Urothelium cell line (cell line): ENCODE measurements around the gene MROH7.

Experiments
- DNase-seq: peaks from one replicate; pipeline ENCODE4 v3.0.0; 2011; ENCODE audit warnings: low spot score, mixed read lengths
- FAIRE-seq: peaks from 2 replicates; lab custom pipeline; 2011; peaks lifted over from hg19 to GRCh38; lab: Jason Lieb, UNC

MROH7 gene

GRCh38 chr1:54649130-54649898 lies 7.7 kb downstream of the MROH7 start:
- FAIRE-seq (no peak), DNase-seq (no peak)

DNA sequence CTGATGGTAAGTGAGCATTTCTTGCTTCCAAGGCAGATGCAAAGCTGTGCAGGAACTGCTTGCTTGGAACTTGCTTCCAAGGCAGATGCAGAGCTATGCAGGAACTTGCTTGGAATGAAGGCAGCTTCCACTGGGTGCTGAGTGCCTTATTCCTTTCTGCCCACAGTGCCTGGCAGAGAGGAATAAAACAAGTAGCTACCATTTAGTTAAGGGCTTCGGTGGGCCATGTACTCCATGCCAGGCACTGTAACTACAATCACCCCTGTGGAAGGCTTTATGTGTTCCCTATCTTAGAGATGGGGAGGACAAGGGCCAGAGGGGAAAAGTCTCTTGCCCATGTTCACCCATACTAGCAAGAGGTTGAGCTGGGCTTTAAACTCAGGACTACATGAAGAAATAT lies 8.3 kb downstream of the MROH7 start:
- no peak for DNase-seq

DNA sequence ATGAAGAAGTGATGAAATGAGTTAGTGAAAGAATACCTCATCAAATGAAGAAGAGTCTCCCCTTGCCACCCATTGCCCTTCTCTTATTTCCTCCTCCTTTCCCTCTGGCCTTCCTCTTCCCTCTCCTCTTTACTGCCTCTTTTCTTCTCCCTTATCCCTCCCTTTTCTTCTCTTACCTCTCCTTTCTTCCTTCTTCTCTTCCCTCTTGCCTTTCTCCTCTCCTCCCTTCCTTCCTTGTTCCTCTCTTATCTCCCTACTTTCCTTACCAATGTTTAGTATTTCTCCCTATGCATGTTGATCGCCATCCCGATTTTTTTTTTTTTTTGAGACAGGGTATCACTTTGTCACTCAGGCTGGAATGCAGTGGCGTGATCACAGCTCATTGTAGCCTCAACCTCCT lies 8.8 kb downstream of the MROH7 start:
- FAIRE-seq (no peak), DNase-seq (no peak)

More for the DNA sequence above, 8.3 kb downstream of the MROH7 start:
- FAIRE-seq = no peak

GRCh38 chr1:54651608-54652007 lies 10.0 kb downstream of the MROH7 start:
- DNase-seq (no peak), FAIRE-seq (no peak)

DNA sequence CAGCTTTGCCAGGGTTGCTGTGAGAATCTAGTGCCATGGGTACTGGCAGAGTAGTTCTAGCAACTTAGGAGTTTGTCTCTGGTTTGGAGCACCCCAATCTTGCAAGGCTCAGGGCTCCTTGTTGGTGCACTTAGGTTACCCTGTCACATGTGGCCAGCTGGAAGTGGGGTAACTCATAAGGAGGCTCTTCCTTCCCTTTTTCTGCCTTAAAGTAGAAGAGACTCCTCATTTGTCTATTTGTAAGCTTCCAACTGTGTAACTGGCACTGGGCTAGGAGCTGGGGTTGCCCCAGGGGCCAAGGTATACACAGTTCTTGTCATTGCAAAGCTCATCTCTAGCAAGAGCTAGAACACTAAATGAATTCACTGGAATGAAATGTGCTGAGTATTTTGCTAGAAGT lies 10.6 kb downstream of the MROH7 start:
- FAIRE-seq (no peak), DNase-seq (no peak)

DNA sequence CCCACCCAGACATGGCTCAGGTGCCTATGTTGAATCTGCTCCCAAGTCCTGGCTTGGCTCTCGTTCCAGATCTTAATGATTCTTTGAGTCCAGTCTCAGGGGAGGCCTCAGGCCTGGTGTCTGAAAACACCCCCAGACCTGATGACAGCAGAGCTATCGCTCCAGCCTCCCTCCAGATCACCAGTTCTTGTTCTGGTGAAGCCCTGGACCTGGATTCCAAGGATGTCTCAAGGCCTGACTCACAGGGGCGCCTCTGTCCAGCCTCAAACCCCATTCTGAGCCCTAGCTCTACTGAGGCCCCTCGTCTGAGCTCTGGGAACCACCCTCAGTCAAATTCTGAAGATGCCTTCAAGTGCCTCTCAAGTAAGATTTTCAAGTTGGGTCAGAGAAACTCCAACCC lies 11.4 kb downstream of the MROH7 start:
- no peak for DNase-seq
- no peak for FAIRE-seq

DNA sequence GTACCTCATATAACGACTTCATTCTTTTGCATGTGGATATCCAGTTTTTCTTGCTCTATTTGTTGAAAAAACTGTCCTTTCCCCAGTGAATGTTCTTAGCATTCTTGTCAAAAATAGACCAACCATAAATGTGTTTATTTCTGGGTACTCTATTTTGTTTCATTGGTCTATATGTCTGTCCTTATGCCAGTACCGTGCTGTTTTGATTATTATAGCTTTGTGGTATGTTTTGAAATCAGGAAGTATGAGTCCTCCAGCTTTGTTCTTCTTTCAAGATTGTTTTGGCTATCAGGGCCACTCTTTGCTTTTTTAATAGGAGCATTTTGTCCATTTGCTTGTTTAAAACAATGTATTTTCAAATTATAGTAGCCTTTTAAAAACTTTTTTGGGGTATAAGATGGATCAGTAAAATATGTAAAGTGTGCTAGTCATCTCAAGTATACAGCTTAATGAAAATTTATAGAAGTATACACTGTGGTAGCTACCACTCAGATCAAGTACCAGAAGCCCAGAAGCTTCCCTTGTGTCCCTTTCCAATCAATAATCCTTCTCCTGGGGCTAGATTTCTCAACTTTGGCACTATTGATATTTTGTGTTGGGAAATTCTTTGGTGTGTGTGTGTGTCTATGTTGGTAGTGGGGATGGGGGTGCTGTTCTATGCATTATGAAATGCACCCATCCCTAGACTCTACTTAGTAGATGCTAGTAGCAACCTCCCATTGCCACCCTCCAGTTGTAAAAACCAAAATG lies 16.8 kb downstream of the MROH7 start:
- no peak for FAIRE-seq
- DNase-seq = no peak

DNA sequence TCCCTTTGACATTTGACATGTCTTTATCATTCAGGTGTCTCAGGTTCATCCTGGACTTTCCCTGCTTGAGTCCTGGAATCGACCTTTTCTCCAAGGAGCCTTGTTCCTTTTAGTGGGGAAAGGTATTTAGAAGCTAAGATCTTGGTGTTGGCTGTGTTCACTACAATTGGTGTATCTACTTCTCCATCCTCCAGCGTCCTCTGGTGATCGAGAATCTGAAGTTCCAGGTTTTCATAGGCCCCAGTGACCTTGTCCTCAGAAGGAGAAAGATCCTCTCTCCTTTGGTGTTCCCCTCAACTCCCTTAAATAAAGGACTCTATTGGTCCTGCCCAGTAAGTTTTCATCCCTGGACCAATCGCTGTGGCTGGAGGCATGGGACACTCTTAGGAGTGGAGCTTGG lies 22.1 kb downstream of the MROH7 start:
- no peak for FAIRE-seq
- DNase-seq = no peak

DNA sequence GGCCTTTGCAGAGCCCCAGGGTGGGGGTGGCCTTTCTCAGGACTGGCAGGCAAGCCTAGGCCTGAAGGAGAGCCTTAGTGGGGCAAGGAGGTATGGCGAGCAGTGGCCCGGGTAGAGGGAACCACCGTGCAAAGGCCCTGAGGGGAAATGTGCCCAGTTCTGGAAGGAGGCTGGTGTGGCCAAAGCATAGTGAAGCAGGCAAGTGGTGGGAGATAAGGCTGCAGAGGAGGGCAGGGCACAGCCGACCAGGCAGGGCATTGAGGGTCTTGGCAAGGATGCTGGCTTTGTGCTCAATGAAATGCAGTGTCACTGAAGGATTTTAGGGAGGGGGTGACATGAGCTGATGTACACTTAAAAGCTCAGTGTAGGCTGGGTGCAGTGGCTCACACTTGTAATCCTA lies 22.8 kb downstream of the MROH7 start:
- no peak for FAIRE-seq
- no peak for DNase-seq

- FAIRE-seq = no peak
- DNase-seq = no peak
These were observed 24.3 kb downstream of the MROH7 start for GRCh38 chr1:54665852-54666251.

DNA sequence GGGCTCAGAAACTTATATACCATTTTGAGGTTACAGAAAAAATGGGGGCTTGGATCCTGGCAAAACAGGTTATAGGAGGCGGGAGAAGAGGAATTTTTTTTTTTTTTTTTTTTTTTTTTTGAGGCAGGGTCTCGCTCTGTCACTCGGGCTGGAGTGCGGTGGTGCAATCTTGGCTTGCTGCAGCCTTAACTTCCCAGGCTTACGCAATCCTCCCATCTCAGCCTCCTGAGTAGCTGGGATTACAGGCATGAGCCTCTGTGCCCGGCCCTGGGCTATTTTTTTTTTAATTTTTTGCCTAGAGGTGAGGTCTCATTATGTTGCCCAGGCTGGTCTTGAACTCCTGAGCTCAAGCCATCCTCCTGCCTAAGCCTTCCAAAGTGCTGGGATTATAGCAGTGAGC lies 24.7 kb downstream of the MROH7 start:
- no peak for FAIRE-seq

GRCh38 chr1:54667797-54668196 lies 26.2 kb downstream of the MROH7 start:
- FAIRE-seq (no peak), DNase-seq (no peak)

More for the DNA sequence above, 24.7 kb downstream of the MROH7 start:
- DNase-seq = no peak

- FAIRE-seq = no peak
These were observed 27.0 kb downstream of the MROH7 start for GRCh38 chr1:54668567-54668966.

GRCh38 chr1:54671985-54672608 lies 30.5 kb downstream of the MROH7 start:
- DNase-seq = peak; percentile 71
- peak; percentile 92 for FAIRE-seq

More at GRCh38 chr1:54668567-54668966, 27.0 kb downstream of the MROH7 start:
- DNase-seq = no peak

- no peak for FAIRE-seq
- DNase-seq = no peak
These were observed 37.4 kb downstream of the MROH7 start for GRCh38 chr1:54678776-54679643.

- DNase-seq = no peak
- no peak for FAIRE-seq
These were observed 38.1 kb downstream of the MROH7 start for GRCh38 chr1:54679706-54680105.

- FAIRE-seq (no peak), DNase-seq (no peak)
These were observed 38.8 kb downstream of the MROH7 start for GRCh38 chr1:54680387-54680786.

GRCh38 chr1:54681358-54681757 lies 39.8 kb downstream of the MROH7 start:
- DNase-seq = no peak
- no peak for FAIRE-seq

- FAIRE-seq (peak; percentile 73), DNase-seq (no peak)
These were observed 41.9 kb downstream of the MROH7 start for GRCh38 chr1:54683453-54683852.

DNA sequence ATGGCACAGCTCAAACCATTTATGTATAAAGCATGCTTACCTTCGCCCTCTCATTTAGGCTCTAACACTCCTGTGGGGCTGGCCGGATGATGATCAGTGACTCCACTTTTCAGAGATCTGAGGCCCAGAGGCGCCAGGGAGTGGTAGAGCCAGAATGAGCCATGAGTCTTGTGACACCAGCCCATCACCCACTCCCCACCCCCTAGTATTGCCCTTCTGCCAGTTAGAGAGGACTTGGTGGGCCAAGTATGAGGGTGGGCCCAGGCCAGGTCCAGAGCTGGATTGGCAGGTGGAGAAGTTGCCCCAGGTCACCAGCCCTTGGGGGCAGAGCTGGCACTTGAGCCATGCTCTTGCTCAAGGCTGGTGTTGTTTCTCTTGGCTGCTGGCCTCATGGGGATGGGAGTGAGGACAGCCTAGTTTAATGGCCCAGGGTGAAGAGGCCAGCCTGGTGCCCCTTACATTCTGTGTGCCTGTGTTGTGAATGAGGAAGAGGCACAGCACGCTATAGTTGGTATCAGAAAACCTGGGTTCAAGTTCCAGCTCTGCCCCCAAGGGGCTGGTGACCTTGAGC lies 43.8 kb downstream of the MROH7 start:
- DNase-seq = no peak
- no peak for FAIRE-seq
